Brain microvascular endothelial cell (primary cell): Measurements from ENCODE around the gene MBD2.

ENCODE experiments used
- DNase-seq: peaks from one replicate; pipeline ENCODE4 v3.0.0-alpha.2; 2020
- H3K27ac ChIP-seq: fragments of 250-450 bp; sonication (Bioruptor Pico); 2 replicates; pipeline ENCODE4 v1.5.1; 2020; ENCODE audit warnings: mild to moderate bottlenecking, moderate library complexity
- H3K27me3 ChIP-seq: fragments of 250-450 bp; sonication (Bioruptor Pico); replicated peaks from 2 replicates; pipeline ENCODE4 v1.5.1; 2020; ENCODE audit warnings: mild to moderate bottlenecking
- H3K36me3 ChIP-seq: fragments of 250-450 bp; sonication (Bioruptor Pico); replicated peaks from 2 replicates; pipeline ENCODE4 v1.5.1; 2020; ENCODE audit warnings: mild to moderate bottlenecking
- H3K4me3 ChIP-seq: 2 replicates; pipeline ENCODE4 v1.5.1; 2011; ENCODE audit warnings: low read depth, mild to moderate bottlenecking, control low read depth, low read length, moderate library complexity
- CTCF ChIP-seq: IDR thresholded peaks from 2 replicates; pipeline ENCODE4 v1.5.1; 2011; ENCODE audit warnings: low read depth, mild to moderate bottlenecking, moderate library complexity, low read length, control low read depth, inconsistent platforms; ENCODE audit errors: missing control alignments
- in situ Hi-C: cut with HindIII; loops from 2 replicates; pipeline ENCODE4 v1.10.0; 2017; ENCODE audit warnings: low sequenced_read_pairs, low pct_ligation_motif_present

Gene MBD2

DNA sequence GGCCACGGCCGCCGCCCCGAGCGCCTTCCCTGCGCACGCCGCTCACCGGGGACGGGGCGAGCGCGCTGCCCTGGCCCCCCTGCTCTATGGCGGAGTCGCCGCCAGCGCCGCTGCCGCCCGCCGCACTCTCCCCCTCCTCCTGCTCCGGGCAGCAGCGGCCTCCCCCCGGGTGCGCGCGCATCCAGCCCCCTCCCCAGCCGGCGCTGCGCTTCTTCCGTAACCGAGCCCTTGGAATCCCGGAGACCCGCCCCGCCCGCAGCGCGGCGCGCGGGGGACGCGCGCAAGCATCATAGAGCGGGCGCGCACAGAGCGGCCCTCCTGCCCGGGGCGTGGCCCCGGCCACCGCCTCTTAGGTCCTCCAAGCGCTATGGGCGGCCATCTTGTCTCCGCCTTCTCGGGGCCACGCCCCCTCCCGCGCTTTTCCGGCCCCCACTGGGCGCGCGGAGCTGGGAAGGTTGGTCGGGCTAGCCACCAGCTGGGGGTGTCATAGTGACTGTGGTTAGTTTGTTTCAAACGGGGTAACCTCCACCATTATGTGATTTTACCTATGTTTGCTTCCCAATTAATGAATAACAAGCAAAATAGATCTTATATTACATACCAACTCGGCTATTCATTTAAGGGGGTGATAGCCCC, at the start of gene MBD2:
Gene MBD2, minus strand, starts transcription at position 291 of the 636 bp plus-strand sequence. Its CDS starts 110 bp downstream, at position 181.
- H3K27me3 ChIP-seq, result no peaks in the 10 kb centered on the region
- in situ Hi-C loops, result no loop called here
- DNase-seq, result peak; percentile 88
- H3K4me3 ChIP-seq, result peak within 1 kb of the TSS; percentile 80
- peak within 1 kb of the TSS; percentile 76 for H3K27ac ChIP-seq
- no peaks in the 10 kb centered on the region for H3K36me3 ChIP-seq
- TF ChIP-seq CTCF, result peak; percentile 31

DNA sequence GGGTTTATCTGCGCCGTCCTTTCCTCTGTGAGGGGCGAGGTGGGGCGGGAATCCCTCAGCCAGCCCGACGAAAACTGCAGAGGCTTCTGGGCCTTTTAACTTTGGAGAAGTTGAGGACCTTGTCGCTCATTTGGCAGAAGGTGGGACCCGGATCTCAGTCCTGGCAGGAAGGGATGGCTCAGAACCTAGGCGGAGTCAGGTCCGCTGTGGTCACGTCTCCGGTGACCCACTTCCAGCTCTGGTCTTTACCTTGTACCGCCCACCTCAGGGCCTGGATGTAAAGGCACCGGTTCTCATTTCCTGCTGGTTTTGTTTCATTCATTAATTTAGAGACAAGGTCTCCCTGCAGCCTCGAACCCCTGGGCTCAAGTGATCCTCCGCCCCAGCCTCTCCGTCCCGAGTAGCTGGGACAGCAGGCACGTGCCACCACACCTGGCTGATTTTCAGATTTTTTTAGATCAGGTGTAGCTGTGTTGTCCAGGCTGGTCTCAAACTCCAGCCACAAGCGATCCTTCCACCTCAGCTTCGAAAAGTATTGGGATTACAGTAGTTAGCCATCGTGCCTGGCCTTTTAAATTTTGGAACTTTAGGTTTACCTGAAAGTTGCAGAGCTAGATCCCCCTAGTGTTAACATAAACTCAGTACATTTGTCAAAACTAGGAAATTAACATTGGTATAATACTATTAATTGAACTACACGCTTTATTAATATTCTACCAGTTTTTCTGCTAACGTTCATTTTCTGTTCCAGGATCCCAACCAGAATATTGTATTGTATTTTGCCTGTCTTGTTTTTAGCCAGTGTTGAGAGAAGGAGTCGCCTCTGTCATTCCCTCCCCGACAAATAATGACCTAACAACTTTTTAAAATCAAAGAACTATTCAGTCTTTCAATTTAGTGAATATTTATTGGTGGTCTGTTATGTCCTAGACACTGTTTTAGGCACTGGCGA, 45.7 kb upstream of the MBD2 start:
- H3K36me3 ChIP-seq, result no peaks in the 10 kb centered on the region
- in situ Hi-C loops, result no loop called here
- H3K27me3 ChIP-seq, result no peaks in the 10 kb centered on the region
- H3K27ac ChIP-seq, result peak overlapping the region; percentile 72
- peak; percentile 34 for DNase-seq
- peak overlapping the region; percentile 80 for H3K4me3 ChIP-seq
- TF ChIP-seq CTCF, result peak; percentile 49

GRCh38 chr18:54268751-54269150, 44.3 kb upstream of the MBD2 start:
- no peak for DNase-seq
- no peaks in the 10 kb centered on the region for H3K36me3 ChIP-seq
- peak overlapping the region; percentile 80 for H3K4me3 ChIP-seq
- no peak for TF ChIP-seq CTCF
- no peaks in the 10 kb centered on the region for H3K27me3 ChIP-seq
- H3K27ac ChIP-seq, result peak overlapping the region; percentile 72
- in situ Hi-C loops, result no loop called here

- H3K27me3 ChIP-seq, result no peaks in the 10 kb centered on the region
- no peak overlapping the region for H3K4me3 ChIP-seq
- in situ Hi-C loops, result no loop called here
- no peak overlapping the region for H3K27ac ChIP-seq
- no peak for DNase-seq
- no peaks in the 10 kb centered on the region for H3K36me3 ChIP-seq
- no peak for TF ChIP-seq CTCF
Observed at GRCh38 chr18:54267701-54268100, 43.2 kb upstream of the MBD2 start.

GRCh38 chr18:54263904-54264336, 39.5 kb upstream of the MBD2 start:
- no peak overlapping the region for H3K27ac ChIP-seq
- no peak for DNase-seq
- TF ChIP-seq CTCF, result no peak
- no peaks in the 10 kb centered on the region for H3K27me3 ChIP-seq
- in situ Hi-C loops, result no loop called here
- H3K36me3 ChIP-seq, result no peaks in the 10 kb centered on the region
- no peak overlapping the region for H3K4me3 ChIP-seq
